Bone marrow (tissue), 2 donors: ENCODE data around the gene OASL.
A peak's percentile ranks its signal among the peaks of the same experiment; 100 is the strongest.
"Not testable (repeated sequence)": the region's sequence is repeated elsewhere in the genome, so short reads cannot be mapped to it uniquely, and the experiment has no call there.

Experiments
- DNase-seq, 2 donors: peaks; one replicate each; lab custom pipeline; 2025; lab: John Stamatoyannopoulos, UW

OASL gene

DNA sequence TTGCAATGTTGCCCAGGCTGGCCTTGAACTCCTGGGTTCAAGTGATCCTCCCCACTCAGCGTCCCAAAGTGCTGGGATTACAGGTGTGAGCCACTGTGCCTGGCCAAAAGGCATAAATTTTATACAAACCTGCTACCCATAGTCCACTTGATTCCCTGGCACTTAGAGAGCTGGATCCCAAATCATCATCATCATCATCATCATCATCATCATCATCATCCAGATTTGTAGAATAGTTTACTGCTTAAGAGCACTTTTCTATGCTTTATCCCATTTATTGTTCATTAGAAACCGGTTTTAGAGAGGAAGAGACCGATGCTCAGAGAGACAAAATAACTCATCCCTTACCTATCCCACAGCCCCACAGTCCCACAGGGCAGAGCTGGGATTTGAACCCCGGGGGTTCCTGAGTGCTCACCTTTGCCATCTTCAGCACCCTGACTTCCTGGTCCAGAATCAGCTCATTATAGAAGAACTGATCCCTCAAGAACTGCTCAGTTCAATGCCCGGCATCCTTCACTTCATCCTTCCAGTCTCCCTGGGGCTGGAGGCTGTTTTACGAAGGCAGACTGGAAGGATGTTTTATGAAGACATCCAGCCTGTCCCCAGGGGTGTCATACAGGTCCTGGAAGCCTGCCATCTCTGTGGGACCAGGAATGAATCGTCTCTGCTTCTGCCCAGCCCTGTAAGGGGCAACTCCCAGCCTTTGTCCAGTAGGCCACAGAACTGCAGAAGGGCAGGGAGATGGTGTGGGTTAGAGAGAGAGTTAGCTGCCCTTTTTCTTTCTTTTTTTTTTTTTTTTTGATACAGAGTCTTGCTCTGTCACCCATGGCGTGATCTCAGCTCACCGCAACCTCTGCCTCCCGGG is 20.2 kb upstream of the OASL start:
- no peak for DNase-seq

DNA sequence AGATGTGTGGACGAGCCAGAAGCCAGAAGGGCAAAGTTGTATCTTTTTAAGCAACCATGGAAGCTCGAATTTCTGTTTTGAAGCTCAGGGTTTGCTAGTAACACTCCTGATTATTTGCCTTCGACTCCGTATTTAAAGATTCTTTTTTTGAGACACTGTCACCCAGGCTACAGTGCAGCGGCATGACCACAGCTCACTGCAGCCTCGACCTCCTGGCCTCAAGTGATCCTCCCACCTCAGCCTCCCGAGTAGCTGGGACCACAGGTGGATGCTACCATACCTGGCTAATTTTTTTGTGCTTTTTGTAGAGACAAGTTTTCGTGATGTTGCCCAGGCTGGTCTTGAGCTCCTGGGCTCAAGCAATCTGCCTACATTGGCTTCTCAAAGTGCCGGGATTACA is 18.7 kb upstream of the OASL start:
- DNase-seq, result no peak

DNA sequence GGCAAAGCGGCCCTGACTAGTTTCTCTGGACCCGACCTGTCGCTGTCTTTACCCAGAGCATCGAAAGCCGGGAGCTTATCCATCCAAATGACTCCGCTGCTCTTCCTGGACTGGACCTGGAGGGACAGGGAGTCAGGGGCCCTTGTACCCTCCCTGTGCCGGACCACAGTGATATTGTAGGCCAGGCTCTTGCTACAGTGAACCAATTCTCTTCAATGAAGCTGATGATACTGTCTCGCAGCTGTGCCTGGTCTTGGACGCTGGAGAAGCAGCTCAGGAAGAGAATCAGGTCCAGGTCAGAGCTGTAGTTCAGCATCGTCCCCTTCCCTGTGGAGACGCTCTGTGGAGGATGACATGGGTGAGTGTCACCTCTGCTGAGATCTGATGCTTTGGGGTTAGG is 14.7 kb upstream of the OASL start:
- no peak for DNase-seq

DNA sequence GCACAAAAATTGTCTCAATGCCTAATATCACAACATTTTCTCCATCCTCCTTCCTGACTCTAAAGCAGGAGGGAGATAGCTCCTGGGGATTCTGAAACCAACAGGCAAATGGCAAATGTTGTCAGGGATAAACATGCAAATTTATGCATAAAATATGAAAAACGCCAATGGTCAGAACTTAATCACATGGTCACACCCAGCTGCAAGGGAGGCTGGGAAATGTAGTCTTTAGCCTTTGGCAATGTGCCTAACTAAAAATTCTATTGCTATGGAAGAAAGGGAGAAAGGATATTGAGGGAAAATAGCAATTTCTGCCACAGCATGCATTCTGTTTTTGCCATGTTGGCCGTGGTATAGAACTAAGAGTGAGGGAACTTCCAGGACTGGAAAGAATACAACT is 11.7 kb upstream of the OASL start:
- no peak for DNase-seq

DNA sequence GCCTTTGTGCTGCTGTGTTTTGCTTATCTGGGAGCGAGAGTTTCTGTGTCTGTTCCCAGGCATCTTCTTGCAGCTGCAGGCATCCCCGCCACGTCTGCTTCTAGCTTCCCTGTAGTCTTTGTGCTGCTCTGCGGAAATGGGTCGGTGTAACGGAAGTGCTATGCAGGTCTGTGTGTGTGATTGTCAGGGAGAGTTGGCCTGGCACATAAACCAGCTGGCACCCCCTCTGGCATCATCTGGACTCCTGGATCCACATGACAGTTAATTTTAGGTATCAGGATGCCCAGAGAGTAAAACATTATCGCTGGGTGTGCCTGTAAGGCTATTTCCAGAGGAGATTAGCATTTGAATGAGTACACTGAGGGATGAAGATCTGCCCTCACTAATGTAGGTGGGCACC is 9.4 kb upstream of the OASL start:
- no peak for DNase-seq

DNA sequence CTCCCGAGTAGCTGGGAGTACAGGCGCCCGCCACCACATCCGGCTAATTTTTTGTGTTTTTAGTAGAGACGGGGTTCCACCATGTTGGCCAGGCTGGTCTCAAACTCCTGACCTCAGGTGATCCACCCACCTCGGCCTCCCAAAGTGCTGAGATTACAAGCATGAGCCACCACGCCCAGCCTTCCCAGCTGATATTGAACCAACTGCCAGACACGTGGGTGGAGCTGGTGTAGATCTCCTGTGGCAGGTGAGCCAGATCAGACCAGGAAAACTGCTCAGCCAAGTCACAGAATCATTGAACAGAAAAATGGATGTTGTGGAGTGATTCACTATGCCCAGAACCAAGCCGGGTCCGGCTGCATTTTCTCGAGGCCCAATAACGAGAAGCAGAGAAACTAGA is 8.4 kb upstream of the OASL start:
- DNase-seq, result not testable (repeated sequence)

DNA sequence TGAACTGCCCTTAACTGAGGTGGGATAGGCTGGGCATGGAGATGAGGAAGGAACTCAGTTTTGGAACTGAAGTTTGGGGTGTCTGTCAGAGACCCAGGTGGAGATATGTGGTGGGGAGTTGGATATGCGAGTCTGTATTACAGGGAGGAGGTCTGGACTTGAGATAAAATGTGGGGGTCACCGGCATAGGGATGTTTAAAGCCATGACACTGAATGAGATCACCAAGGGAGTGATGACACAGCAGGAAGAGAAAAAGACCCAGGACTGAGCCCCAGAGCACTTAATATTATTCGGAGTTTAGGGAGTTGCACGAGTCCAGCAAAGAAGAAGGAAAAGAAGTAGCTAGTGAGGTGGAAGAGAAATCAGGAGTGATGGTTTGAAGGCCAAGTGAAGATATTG is 4.0 kb upstream of the OASL start:
- no peak for DNase-seq

DNA sequence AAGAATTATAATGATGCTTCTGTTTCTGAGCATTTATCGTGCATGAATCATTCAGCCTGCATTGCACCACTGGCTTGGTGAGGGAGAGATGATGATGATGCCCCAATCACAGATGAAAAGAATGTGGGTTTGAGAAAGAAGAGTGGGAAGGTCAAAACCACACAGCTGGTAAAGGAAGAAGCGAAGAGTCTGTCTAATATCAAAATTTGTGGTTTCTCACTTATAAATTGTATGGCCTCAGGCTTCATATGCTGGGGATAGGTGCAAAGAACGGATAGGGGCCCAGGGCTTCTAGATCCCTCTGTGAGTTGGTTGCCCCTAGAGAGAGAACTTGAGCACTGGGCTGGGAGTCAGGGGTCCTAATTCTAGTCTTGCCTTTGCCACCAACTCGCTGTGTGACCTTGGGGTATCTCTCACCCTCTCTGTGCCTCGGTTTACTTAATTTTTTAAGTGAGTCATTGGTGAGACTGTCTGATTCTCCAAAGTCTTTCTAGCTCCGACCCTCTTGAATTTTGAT is 2.2 kb downstream of the OASL start:
- no peak for DNase-seq

DNA sequence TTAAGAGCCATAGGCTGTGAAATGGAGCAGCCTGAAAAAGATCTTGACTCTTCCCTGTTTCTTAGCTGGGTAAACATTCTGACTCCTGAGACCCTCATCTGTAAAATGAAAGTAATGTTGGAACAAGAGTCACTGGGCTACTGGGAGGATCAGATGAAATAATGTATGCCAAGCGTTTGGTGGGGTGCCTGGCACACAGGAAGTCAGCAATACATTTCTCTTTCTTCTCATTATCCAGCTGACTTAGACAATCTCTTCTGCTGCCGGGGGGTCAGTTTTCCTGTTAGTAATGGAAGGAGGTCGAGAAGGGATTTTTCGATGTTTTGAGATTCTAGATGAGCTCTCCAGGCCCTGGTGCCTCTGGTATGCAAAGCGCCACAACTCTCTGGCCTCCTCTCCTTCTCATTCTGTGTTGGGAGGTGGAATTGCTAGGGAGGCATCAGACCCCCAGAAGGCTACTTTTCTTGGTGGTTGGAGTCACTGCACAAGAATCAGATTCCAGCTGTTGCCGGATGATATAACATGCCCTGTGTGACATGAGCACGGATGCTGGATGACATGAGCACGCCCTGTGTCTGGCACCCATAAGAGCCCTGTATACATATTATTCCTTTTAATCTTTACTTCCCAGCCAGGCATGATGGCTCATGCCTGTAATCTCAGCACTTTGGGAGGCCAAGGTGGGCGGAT is 4.3 kb downstream of the OASL start:
- DNase-seq, result no peak

DNA sequence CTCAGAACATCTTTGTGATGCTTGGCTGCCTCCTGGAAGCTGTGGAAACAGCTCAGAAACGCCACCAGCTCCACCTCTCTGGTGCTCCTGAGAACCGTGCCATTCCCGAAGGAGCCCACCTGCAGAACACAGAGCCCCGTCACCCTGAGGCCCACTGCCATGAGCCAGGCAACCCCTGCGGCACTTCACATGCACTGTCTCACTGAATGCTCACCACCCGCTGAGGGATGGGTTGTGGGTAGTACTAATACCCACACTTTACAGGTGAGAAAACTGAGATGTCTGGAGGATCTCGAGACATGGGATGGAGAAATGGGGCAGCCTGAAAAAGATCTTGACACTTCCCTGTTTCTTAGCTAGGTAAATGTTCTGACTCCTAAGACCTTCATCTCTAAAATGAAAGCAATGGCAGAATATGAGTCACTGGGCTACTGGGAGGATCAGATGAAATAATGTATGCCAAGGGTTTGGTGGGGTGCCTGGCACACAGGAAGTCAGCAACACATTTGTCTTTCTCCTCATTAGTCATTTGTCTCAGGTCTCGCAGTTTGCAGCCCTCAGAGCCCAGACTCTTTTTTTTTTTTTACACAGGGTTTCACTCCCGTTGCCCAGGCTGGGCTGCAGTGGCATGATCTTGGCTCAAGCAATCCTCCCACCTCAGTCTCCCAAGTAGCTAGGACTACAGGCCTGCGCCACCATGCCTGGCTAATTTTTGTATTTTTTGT is 5.3 kb downstream of the OASL start:
- peak in 1 of 2 donors; percentile 88 for DNase-seq

DNA sequence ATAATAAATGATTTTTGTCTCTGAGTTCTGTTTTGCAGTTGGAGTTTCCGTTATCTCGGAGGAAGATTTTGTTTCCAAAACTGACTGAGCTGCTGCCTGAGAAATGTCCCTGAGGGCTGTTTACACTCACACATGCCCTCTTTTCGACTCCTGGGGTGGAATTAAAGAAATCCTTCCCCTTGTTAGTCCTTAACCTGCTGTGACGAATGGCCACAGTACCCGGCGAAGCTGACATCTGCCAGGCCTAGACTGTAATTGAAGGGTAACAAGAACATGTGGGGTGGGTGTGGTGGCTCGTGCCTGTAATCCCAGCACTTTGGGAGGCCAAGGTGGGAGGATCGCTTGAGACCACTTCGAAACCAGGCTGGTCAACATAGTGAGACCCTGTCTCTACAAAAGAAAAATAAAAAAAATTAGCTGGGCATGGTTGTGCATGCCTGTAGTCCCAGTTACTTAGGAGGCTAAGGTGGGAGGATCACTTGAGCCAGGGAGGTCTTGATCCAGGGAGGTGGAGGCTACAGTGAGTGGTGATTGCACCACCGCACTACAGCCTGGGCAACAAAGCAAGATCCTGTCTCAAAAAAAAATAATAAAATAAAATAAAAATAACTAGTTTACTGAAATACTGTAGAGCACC is 8.4 kb downstream of the OASL start:
- DNase-seq, result no peak

DNA sequence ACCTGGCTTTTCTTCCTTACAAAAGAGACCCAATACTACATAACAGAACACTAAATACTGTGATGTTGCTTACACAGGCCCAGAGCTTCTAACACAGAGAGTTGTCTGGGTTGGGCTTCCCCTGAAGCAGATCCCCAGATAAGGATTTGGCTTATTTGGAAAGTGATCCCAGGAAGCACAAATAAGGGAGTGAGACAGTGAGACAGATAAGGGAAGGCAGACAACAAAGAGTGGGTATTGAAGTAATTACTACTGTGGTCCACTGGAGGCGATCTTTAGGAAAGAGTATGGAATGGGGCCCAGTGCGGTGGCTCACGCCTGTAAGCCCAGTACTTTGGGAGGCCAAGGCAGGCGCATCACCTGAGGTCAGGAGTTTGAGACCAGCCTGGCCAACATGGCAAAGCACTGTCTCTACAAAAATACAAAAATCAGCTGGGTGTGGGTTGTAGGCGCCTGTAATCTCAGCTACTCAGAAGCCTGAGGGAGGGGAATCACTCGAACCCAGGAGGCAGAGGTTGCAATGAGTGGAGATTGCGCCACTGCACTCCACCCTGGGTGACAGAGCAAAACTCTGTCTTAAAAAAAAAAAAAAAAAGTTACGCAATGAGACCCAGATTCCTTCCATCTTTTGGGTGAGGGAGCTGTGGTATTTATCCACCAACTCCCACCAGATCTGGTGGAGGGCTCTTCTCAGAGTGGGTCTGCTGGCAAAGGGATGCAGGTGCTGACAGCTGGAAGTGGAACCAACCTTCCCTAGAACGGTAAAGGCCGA is 12.6 kb downstream of the OASL start:
- DNase-seq, result no peak

DNA sequence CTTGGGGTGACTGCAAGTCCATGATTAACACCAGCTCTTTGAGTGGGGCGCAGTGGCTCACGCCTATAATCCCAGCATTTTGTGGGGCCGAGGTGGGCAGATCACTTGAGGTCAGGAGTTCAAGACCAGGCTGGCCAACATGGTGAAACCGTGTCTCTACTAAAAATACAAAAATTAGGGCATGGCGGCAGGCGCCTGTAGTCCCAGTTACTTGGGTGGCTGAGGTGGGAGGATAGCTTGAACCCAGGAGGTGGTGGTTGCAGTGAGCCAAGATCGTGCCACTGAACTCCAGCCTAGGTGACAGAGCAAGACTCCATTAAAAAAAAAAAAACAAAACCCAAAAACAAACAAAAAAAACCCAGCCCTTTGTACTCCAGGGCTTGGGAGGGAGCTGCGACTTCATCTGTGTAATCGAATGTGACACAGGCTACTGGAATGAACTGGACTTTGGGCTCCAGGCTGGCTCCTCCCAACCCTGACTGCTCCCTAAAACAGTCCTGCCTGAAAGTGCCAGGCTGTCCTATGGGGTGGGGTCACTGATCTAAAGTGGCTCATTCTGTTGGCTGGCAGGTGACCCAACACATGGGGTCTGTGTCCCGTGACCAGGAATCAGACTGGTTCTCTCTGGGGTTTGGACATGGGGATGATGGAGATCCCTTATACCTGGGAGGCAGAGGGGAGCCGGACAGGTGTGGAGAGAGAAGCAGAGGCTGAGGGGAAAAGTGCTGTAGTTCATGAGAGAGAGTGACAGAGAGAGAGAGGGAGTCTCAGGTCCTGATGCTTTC is 13.4 kb downstream of the OASL start:
- DNase-seq, result no peak

DNA sequence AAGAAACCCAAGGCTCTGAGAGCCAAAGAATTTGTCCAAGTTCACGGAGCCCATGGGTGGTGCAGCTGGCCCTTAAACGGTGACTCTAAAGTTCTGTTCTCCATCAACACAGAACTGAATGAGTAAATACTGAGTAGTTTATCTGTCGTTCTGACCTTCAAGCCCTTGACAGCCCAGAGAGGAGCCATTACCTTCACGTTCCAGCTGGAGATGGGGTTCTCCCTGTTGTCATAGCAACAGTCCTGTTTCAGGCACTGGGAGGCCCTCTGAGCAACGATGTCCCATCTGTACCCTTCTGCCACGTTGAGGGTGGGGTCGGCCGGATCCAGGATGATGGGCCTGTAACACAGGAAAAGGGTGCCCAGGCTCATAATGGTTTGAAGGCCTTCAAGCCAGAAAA is 15.2 kb downstream of the OASL start:
- DNase-seq, result no peak

DNA sequence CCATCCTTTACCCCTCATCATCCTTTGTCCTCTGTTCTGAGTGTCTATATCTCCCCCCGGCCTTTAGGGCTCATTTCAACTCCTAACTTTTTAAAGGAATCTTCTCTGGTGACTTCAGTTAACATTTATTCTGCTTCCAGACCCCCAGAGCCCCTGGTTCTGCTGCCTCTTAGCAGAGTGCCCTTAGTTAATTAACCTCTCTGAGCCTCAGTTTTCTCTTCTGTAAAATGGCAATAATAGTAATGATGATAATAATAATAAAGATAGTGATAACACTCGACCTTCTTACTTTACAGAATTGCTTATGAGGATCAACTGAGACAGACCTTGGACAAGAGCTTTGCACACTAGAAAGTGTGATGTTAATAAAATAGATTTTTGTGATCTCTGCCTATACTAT is 16.3 kb downstream of the OASL start:
- DNase-seq, result no peak

DNA sequence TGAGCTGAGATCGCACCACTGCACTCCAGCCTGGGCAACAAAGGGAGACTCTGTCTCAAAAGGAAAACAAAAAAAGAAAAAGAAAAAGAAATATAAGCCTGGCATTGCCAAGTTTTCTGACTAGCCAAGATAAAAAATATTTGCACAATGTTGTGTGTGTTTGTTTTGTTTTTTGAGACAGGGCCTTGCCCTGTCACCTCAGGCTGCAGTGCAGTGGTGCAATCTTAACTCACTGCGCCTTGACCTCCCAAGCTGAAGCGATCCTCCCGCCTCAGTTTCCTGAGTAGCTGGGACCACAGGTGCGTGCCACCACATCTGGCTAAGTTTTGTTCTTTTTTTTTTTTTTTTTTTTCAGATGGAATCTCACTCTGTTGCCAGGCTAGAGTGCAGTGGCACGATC is 17.3 kb downstream of the OASL start:
- no peak for DNase-seq

DNA sequence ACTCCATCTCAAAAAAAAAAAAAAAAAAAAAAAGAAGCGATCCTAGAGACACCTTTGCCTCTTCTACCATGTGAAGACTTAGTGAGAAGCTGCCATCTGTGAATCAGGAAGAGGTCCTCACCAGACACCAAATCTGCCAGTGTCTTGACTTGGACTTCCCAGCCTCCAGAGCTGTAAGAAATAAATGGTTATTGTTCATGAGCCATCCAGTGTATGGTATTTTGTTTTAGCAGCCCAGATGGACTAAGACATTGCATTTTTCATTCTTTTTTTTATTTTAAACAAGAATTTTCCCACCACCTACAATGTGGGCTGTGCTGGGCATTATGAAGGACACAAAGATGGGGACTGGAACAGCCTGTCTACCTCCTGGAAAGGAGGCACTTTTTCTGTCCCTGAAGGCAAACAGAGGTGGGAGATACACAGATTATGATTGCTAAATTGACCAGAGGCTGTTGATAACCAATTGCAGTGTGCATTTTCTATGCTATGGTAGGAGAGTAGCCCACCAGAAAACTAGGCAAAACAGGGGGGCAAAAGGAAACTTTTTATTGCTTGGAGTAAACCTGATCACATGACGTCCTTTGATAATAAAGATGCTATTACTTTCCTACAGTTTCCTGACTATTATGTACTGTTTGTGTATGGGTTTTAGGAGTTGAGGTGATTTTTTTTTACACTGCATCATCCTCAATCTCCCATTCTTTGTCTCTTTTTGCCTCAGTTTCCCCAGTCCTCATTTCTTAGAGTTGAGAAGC is 20.0 kb downstream of the OASL start:
- DNase-seq, result no peak

DNA sequence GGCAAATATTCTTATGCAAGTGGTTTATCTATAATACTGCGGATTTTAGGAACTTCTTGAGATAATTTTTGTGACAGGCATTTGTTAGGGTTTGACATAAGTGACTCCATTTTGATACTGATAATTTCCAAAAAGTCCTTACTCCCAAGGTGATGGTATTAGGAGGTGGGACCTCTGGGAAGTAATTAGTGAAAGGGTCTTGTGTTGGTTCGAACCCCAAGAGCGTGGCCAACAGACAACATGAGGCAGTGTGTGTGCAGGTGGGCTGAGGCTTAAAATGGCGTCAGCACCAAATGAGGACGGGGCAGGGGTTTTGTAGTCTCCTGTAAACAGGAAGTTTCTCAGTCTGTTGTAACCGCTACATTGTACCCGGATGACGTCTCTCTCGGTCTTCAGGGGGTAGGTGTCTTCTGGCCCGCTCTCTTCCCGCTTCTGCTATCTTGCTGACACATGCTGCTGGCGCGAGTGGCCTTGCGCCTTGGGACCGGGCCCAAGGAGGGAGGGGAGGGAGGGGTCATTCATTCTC is 21.0 kb downstream of the OASL start:
- no peak for DNase-seq
